GM10266 (cell line): ENCODE data around the gene TMEM115.

Experiments
- DNase-seq: peaks from one replicate; pipeline ENCODE4 v3.0.0; 2012; ENCODE audit errors: extremely low spot score
- CTCF ChIP-seq: IDR thresholded peaks from 2 replicates; pipeline ENCODE4 v1.5.1; 2012; ENCODE audit warnings: mild to moderate bottlenecking, low read depth; ENCODE audit not compliant: control insufficient read depth, insufficient read depth; ENCODE audit errors: missing control alignments

Gene TMEM115

GRCh38 chr3:50388016-50388719, 28.8 kb upstream of the TMEM115 start:
- TF ChIP-seq CTCF, result peak; percentile 27
- no peak for DNase-seq

- DNase-seq, result no peak
- TF ChIP-seq CTCF, result no peak
These were observed 26.4 kb upstream of the TMEM115 start for GRCh38 chr3:50385754-50386153.

- TF ChIP-seq CTCF, result no peak
- no peak for DNase-seq
These were observed 24.4 kb upstream of the TMEM115 start for GRCh38 chr3:50383750-50384149.

DNA sequence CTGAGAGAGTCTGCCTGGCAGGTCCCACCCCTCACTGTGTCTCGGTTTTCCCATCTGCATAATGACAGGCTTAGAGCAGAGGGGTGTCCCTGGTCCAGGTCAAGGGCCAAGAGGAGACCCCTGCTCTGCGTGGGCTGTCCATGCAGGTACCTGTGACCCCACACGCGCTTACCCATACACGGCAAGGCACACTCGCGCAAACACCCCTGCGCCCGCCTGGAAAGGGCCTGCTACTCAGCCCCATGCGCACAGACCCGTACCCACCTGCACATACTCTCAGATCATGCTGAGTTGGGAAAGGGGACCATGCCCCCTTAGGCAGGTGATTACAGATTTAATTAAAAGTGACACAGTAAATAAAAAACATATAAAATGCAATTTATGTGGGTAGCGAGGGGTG, 23.4 kb upstream of the TMEM115 start:
- TF ChIP-seq CTCF, result no peak
- no peak for DNase-seq

GRCh38 chr3:50381383-50381782, 22.1 kb upstream of the TMEM115 start:
- no peak for DNase-seq
- no peak for TF ChIP-seq CTCF

DNA sequence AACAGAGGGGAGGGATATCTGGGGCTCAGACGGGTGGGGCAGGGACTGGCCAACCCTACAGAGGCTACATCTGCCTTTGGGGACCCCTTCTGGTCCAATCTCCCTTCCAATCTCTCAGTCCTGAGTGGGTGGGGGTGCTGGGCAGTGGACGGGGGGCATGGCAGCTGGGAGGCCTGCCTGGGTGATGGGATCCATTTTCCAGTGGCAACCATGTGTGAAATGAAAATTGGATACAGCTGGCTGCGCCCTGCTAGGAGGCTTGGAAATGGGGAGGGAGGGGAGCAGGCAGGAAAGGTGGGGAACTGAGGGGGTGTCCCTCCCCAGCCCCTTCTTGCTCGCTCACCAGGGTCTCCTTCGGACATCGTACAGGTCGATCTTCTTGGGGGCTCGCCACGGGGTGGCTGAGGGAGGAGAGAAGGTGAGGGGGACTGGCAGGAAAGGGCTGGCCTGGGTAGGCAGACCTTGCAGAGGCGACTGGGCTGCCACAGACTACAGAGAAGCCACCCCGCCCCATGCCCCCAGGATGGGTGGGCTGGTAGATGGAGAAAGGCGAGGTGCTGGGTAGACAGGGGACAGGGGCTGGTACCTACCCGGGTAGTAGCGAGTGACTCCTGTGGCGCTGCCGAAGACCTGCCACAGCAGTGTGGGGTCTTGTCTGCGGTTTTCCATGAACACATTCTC, 21.2 kb upstream of the TMEM115 start:
- no peak for DNase-seq
- no peak for TF ChIP-seq CTCF

GRCh38 chr3:50378757-50379156, 19.4 kb upstream of the TMEM115 start:
- no peak for DNase-seq
- no peak for TF ChIP-seq CTCF
